ENCODE data around the gene LYPD8. TPM values are rescaled to one million over a fixed set of nuclear protein-coding genes. Genes with fewer than 3 reads are reported as not detected.

LYPD8 gene
- total RNA-seq, 1 experiment from 2014 or later: not detected

DNA sequence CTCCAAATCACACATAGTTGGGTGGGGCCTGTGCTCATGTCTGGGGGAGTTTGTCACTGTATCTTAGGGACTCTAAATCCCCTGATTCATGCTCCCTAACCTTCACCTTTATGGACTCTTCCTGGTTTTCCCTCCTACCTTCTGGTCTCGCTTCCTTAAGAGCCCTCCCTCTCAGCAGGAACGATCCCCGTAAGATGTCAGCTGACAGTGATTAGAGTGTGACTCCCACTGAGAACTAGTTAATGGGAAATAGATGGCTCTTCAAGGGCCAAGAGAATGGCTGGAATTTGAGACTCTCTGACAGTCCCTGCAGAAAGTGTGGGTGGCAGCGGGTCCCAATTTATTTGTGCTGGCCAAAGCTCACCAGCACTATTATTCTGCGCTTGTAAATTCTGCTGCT, 22.0 kb downstream of the LYPD8 start (continued):
- TF ChIP-seq, protein P1, sequence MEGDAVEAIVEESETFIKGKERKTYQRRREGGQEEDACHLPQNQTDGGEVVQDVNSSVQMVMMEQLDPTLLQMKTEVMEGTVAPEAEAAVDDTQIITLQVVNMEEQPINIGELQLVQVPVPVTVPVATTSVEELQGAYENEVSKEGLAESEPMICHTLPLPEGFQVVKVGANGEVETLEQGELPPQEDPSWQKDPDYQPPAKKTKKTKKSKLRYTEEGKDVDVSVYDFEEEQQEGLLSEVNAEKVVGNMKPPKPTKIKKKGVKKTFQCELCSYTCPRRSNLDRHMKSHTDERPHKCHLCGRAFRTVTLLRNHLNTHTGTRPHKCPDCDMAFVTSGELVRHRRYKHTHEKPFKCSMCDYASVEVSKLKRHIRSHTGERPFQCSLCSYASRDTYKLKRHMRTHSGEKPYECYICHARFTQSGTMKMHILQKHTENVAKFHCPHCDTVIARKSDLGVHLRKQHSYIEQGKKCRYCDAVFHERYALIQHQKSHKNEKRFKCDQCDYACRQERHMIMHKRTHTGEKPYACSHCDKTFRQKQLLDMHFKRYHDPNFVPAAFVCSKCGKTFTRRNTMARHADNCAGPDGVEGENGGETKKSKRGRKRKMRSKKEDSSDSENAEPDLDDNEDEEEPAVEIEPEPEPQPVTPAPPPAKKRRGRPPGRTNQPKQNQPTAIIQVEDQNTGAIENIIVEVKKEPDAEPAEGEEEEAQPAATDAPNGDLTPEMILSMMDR (IDR thresholded peaks at IDR 0.05): no peak
- TF ChIP-seq, protein P2, sequence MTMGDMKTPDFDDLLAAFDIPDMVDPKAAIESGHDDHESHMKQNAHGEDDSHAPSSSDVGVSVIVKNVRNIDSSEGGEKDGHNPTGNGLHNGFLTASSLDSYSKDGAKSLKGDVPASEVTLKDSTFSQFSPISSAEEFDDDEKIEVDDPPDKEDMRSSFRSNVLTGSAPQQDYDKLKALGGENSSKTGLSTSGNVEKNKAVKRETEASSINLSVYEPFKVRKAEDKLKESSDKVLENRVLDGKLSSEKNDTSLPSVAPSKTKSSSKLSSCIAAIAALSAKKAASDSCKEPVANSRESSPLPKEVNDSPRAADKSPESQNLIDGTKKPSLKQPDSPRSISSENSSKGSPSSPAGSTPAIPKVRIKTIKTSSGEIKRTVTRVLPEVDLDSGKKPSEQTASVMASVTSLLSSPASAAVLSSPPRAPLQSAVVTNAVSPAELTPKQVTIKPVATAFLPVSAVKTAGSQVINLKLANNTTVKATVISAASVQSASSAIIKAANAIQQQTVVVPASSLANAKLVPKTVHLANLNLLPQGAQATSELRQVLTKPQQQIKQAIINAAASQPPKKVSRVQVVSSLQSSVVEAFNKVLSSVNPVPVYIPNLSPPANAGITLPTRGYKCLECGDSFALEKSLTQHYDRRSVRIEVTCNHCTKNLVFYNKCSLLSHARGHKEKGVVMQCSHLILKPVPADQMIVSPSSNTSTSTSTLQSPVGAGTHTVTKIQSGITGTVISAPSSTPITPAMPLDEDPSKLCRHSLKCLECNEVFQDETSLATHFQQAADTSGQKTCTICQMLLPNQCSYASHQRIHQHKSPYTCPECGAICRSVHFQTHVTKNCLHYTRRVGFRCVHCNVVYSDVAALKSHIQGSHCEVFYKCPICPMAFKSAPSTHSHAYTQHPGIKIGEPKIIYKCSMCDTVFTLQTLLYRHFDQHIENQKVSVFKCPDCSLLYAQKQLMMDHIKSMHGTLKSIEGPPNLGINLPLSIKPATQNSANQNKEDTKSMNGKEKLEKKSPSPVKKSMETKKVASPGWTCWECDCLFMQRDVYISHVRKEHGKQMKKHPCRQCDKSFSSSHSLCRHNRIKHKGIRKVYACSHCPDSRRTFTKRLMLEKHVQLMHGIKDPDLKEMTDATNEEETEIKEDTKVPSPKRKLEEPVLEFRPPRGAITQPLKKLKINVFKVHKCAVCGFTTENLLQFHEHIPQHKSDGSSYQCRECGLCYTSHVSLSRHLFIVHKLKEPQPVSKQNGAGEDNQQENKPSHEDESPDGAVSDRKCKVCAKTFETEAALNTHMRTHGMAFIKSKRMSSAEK (CRISPR knock-in tag; IDR thresholded peaks at IDR 0.05; ENCODE audit: borderline replicate concordance): no peak
- no peak for TF ChIP-seq ETV6 (CRISPR knock-in tag; IDR thresholded peaks at IDR 0.05)
- no peak for TF ChIP-seq KAT7 (CRISPR knock-in tag; IDR thresholded peaks at IDR 0.05; ENCODE audit: borderline replicate concordance)

DNA sequence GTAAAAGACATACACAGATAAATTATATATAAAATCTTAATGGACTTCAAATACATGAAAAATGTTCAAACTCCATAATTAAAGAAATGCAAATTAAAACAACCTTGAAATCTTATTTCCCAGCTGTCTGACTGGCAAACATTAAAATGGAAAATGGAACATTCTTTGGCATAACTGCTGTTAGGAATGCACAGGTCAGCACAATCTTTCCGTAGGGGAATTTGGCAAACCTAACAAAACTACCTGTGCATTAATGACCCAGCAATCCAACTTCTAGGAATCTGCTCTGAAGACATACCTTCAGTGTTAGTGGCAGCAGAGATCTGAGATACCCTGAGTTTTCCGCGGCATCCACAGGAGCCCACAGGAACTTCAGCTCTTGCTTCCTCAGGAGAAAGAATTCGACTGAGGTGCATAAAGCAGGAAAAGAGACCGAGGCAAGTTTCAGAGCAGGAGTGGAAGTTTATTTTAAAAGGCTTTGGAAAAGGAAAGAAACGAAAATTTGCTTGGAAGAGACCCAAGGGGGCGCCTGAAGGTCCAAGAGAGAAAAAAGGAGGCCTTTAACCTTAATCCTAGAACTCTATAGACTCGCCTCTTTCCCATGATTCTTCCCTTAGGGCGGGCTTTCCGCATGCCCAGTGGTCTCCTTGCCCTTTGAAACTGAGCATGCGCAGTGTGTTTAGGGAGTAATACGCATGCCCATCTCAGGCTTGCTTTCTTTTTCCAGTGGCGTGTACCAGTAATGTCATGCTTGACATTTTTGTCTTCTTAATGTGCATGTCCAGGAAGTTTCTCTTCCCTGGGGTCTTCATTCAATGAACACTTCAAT, 24.8 kb downstream of the LYPD8 start:
- H3K9me3 Mint-ChIP-seq: peaks cover 84% of the 10 kb centered on the region
- H3K27me3 Mint-ChIP-seq (ENCODE audit: low read depth): peaks cover 12% of the 10 kb centered on the region
- CTCF ChIA-PET: no interaction called here
- no peaks in the 10 kb centered on the region for H3K4me1 Mint-ChIP-seq
- H3K36me3 Mint-ChIP-seq: peaks cover 48% of the 10 kb centered on the region
- POLR2A ChIA-PET: no interaction called here
- H3K27ac Mint-ChIP-seq: no peak overlapping the region
- ATAC-seq (no peak), DNase-seq (ENCODE audit: low spot score) (no peak)
- H3K4me3 Mint-ChIP-seq: no peak overlapping the region
- no peak for TF ChIP-seq ZNF121 (CRISPR knock-in tag; IDR thresholded peaks at IDR 0.05)
- TF ChIP-seq JUN (CRISPR knock-in tag; IDR thresholded peaks at IDR 0.05): no peak
- TF ChIP-seq, protein P3, sequence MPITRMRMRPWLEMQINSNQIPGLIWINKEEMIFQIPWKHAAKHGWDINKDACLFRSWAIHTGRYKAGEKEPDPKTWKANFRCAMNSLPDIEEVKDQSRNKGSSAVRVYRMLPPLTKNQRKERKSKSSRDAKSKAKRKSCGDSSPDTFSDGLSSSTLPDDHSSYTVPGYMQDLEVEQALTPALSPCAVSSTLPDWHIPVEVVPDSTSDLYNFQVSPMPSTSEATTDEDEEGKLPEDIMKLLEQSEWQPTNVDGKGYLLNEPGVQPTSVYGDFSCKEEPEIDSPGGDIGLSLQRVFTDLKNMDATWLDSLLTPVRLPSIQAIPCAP (CRISPR knock-in tag; IDR thresholded peaks at IDR 0.05): no peak
- TF ChIP-seq TP53 (CRISPR knock-in tag; IDR thresholded peaks at IDR 0.05): no peak
- TF ChIP-seq, protein P4, sequence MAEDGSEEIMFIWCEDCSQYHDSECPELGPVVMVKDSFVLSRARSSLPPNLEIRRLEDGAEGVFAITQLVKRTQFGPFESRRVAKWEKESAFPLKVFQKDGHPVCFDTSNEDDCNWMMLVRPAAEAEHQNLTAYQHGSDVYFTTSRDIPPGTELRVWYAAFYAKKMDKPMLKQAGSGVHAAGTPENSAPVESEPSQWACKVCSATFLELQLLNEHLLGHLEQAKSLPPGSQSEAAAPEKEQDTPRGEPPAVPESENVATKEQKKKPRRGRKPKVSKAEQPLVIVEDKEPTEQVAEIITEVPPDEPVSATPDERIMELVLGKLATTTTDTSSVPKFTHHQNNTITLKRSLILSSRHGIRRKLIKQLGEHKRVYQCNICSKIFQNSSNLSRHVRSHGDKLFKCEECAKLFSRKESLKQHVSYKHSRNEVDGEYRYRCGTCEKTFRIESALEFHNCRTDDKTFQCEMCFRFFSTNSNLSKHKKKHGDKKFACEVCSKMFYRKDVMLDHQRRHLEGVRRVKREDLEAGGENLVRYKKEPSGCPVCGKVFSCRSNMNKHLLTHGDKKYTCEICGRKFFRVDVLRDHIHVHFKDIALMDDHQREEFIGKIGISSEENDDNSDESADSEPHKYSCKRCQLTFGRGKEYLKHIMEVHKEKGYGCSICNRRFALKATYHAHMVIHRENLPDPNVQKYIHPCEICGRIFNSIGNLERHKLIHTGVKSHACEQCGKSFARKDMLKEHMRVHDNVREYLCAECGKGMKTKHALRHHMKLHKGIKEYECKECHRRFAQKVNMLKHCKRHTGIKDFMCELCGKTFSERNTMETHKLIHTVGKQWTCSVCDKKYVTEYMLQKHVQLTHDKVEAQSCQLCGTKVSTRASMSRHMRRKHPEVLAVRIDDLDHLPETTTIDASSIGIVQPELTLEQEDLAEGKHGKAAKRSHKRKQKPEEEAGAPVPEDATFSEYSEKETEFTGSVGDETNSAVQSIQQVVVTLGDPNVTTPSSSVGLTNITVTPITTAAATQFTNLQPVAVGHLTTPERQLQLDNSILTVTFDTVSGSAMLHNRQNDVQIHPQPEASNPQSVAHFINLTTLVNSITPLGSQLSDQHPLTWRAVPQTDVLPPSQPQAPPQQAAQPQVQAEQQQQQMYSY (CRISPR knock-in tag; IDR thresholded peaks at IDR 0.05): no peak
- TF ChIP-seq ZNF671 (CRISPR knock-in tag; IDR thresholded peaks at IDR 0.05): no peak
- TF ChIP-seq, protein P5, sequence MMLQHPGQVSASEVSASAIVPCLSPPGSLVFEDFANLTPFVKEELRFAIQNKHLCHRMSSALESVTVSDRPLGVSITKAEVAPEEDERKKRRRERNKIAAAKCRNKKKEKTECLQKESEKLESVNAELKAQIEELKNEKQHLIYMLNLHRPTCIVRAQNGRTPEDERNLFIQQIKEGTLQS (CRISPR knock-in tag; conservative IDR thresholded peaks at IDR 0.05): no peak
- TF ChIP-seq, protein P6, sequence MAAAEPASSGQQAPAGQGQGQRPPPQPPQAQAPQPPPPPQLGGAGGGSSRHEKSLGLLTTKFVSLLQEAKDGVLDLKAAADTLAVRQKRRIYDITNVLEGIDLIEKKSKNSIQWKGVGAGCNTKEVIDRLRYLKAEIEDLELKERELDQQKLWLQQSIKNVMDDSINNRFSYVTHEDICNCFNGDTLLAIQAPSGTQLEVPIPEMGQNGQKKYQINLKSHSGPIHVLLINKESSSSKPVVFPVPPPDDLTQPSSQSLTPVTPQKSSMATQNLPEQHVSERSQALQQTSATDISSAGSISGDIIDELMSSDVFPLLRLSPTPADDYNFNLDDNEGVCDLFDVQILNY (CRISPR knock-in tag; IDR thresholded peaks at IDR 0.05): no peak
- no peak for TF ChIP-seq NR2C2 (CRISPR knock-in tag; IDR thresholded peaks at IDR 0.05)
- TF ChIP-seq, protein P7, sequence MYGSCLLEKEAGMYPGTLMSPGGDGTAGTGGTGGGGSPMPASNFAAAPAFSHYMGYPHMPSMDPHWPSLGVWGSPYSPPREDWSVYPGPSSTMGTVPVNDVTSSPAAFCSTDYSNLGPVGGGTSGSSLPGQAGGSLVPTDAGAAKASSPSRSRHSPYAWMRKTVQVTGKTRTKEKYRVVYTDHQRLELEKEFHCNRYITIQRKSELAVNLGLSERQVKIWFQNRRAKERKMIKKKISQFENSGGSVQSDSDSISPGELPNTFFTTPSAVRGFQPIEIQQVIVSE (CRISPR knock-in tag; IDR thresholded peaks at IDR 0.05; ENCODE audit: borderline replicate concordance): no peak
- no peak for TF ChIP-seq TEAD4 (CRISPR knock-in tag; IDR thresholded peaks at IDR 0.05)
- TF ChIP-seq RELA (CRISPR knock-in tag; IDR thresholded peaks at IDR 0.05; ENCODE audit: borderline replicate concordance): no peak
- TF ChIP-seq GRHL2 (CRISPR knock-in tag; IDR thresholded peaks at IDR 0.05; ENCODE audit: insufficient replicate concordance, severe bottlenecking): no peak
- no peak for TF ChIP-seq MYBL2 (CRISPR knock-in tag; IDR thresholded peaks at IDR 0.05)
- TF ChIP-seq, protein P8, sequence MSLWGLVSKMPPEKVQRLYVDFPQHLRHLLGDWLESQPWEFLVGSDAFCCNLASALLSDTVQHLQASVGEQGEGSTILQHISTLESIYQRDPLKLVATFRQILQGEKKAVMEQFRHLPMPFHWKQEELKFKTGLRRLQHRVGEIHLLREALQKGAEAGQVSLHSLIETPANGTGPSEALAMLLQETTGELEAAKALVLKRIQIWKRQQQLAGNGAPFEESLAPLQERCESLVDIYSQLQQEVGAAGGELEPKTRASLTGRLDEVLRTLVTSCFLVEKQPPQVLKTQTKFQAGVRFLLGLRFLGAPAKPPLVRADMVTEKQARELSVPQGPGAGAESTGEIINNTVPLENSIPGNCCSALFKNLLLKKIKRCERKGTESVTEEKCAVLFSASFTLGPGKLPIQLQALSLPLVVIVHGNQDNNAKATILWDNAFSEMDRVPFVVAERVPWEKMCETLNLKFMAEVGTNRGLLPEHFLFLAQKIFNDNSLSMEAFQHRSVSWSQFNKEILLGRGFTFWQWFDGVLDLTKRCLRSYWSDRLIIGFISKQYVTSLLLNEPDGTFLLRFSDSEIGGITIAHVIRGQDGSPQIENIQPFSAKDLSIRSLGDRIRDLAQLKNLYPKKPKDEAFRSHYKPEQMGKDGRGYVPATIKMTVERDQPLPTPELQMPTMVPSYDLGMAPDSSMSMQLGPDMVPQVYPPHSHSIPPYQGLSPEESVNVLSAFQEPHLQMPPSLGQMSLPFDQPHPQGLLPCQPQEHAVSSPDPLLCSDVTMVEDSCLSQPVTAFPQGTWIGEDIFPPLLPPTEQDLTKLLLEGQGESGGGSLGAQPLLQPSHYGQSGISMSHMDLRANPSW (CRISPR knock-in tag; conservative IDR thresholded peaks at IDR 0.05; ENCODE audit: low read depth): no peak
